Measurements from ENCODE around the gene EVC2. TPM values are rescaled to one million over a fixed set of nuclear protein-coding genes. Genes with fewer than 3 reads are reported as not detected.

EVC2 gene
- total and polyA plus RNA-seq, 2 donors (not counting 1 experiment from before 2014, with no cell fraction given): 1.4 to 16.5 TPM

- no peaks in the 10 kb centered on the region for H3K79me2 ChIP-seq (ENCODE audit: control insufficient read depth, insufficient read depth, low read length)
- H3K4me3 ChIP-seq (replicated peaks in 1 of 4; ENCODE audit: control extremely low read depth in 1 of 4, insufficient read depth in 1 of 4, low read depth in 3 of 4, low read length in 4 of 4): no peak overlapping the region
- no peaks in the 10 kb centered on the region for H3K27me3 ChIP-seq (ENCODE audit: control insufficient read depth, insufficient read depth, low read length)
- no peak overlapping the region for H3K9ac ChIP-seq (ENCODE audit: insufficient read depth, low read length)
- peaks cover 17% of the 10 kb centered on the region for H3K36me3 ChIP-seq (ENCODE audit: control insufficient read depth, insufficient read depth, low read length)
- H3K27ac ChIP-seq (ENCODE audit: insufficient read depth, low read length): no peak overlapping the region
- no peak overlapping the region for H3K4me2 ChIP-seq (ENCODE audit: extremely low read depth, insufficient read depth, low read length)
- no peak overlapping the region for H2AFZ ChIP-seq (ENCODE audit: low read length)
- H4K20me1 ChIP-seq (ENCODE audit: control insufficient read depth, extremely low read depth, insufficient read depth, low read length): no peaks in the 10 kb centered on the region
- no peaks in the 10 kb centered on the region for H3K4me1 ChIP-seq (ENCODE audit: control insufficient read depth, extremely low read depth, insufficient read depth, low read length)
- TF ChIP-seq CTCF (conservative IDR thresholded peaks at IDR 0.05 in 1 of 2, IDR thresholded peaks at IDR 0.05 in 1 of 2; ENCODE audit: low read depth in 1 of 2, low read length in 2 of 2) (no peak), EZH2 (IDR thresholded peaks at IDR 0.05; ENCODE audit: low read length, missing control alignments) (no peak)
- H3K9me3 ChIP-seq (ENCODE audit: control insufficient read depth, insufficient read depth, low read depth, low read length): no peaks in the 10 kb centered on the region
- no peak for DNase-seq (ENCODE audit: low read depth in 2 of 2)
These were observed 29.7 kb upstream of the EVC2 start for GRCh38 chr4:5738061-5738460.

- no peaks in the 10 kb centered on the region for H3K79me2 ChIP-seq (ENCODE audit: control insufficient read depth, insufficient read depth, low read length)
- no peak for TF ChIP-seq EZH2 (IDR thresholded peaks at IDR 0.05; ENCODE audit: low read length, missing control alignments)
- TF ChIP-seq CTCF (conservative IDR thresholded peaks at IDR 0.05 in 1 of 2, IDR thresholded peaks at IDR 0.05 in 1 of 2; ENCODE audit: low read depth in 1 of 2, low read length in 2 of 2): no peak
- H3K4me3 ChIP-seq (replicated peaks in 1 of 4; ENCODE audit: control extremely low read depth in 1 of 4, insufficient read depth in 1 of 4, low read depth in 3 of 4, low read length in 4 of 4): no peak overlapping the region
- no peaks in the 10 kb centered on the region for H3K4me1 ChIP-seq (ENCODE audit: control insufficient read depth, extremely low read depth, insufficient read depth, low read length)
- no peaks in the 10 kb centered on the region for H3K27me3 ChIP-seq (ENCODE audit: control insufficient read depth, insufficient read depth, low read length)
- no peak for DNase-seq (ENCODE audit: low read depth in 2 of 2)
- H3K36me3 ChIP-seq (ENCODE audit: control insufficient read depth, insufficient read depth, low read length): peaks cover 18% of the 10 kb centered on the region
- no peak overlapping the region for H2AFZ ChIP-seq (ENCODE audit: low read length)
- no peak overlapping the region for H3K9ac ChIP-seq (ENCODE audit: insufficient read depth, low read length)
- H3K9me3 ChIP-seq (ENCODE audit: control insufficient read depth, insufficient read depth, low read depth, low read length): no peaks in the 10 kb centered on the region
- H4K20me1 ChIP-seq (ENCODE audit: control insufficient read depth, extremely low read depth, insufficient read depth, low read length): no peaks in the 10 kb centered on the region
- H3K4me2 ChIP-seq (ENCODE audit: extremely low read depth, insufficient read depth, low read length): no peak overlapping the region
- H3K27ac ChIP-seq (ENCODE audit: insufficient read depth, low read length): no peak overlapping the region
These were observed 27.1 kb upstream of the EVC2 start for GRCh38 chr4:5735463-5735862.

- Histone ChIP-seq H3K27me3 (ENCODE audit: control insufficient read depth, insufficient read depth, low read length) (no peaks in the 10 kb centered on the region), H3K27ac (ENCODE audit: insufficient read depth, low read length) (no peak overlapping the region), H3K4me2 (ENCODE audit: extremely low read depth, insufficient read depth, low read length) (no peak overlapping the region), H3K4me3 (replicated peaks in 1 of 4; ENCODE audit: control extremely low read depth in 1 of 4, insufficient read depth in 1 of 4, low read depth in 3 of 4, low read length in 4 of 4) (no peak overlapping the region), H3K36me3 (ENCODE audit: control insufficient read depth, insufficient read depth, low read length) (peaks cover 20% of the 10 kb centered on the region), H3K9ac (ENCODE audit: insufficient read depth, low read length) (no peak overlapping the region), H3K9me3 (ENCODE audit: control insufficient read depth, insufficient read depth, low read depth, low read length) (no peaks in the 10 kb centered on the region), H3K79me2 (ENCODE audit: control insufficient read depth, insufficient read depth, low read length) (no peaks in the 10 kb centered on the region), H3K4me1 (ENCODE audit: control insufficient read depth, extremely low read depth, insufficient read depth, low read length) (no peaks in the 10 kb centered on the region), H2AFZ (ENCODE audit: low read length) (no peak overlapping the region), H4K20me1 (ENCODE audit: control insufficient read depth, extremely low read depth, insufficient read depth, low read length) (no peaks in the 10 kb centered on the region)
- DNase-seq (ENCODE audit: low read depth in 2 of 2): no peak
- no peak for TF ChIP-seq CTCF (conservative IDR thresholded peaks at IDR 0.05 in 1 of 2, IDR thresholded peaks at IDR 0.05 in 1 of 2; ENCODE audit: low read depth in 1 of 2, low read length in 2 of 2)
- TF ChIP-seq EZH2 (IDR thresholded peaks at IDR 0.05; ENCODE audit: low read length, missing control alignments): no peak
These were observed 26.5 kb upstream of the EVC2 start for GRCh38 chr4:5734853-5735252.
